IPS DF 4.7 (cell line): Measurements from ENCODE around the gene DOCK8.
"Not testable (repeated sequence)": the region's sequence is repeated elsewhere in the genome, so short reads cannot be mapped to it uniquely, and the experiment has no call there.

ENCODE experiments used
- DNase-seq: peaks from one replicate; pipeline ENCODE4 v3.0.0-alpha.2; 2013; ENCODE audit warnings: low spot score; ENCODE audit errors: extremely low read depth

Gene DOCK8

GRCh38 chr9:214648-215493 lies at the start of gene DOCK8:
DOCK8 (plus strand) TSS chr9:214865; CDS start chr9:214977, 112 bp downstream.
- peak; percentile 9 for DNase-seq

GRCh38 chr9:169757-170156 lies 44.9 kb upstream of the DOCK8 start:
- DNase-seq = not testable (repeated sequence)

GRCh38 chr9:178140-178825 lies 36.4 kb upstream of the DOCK8 start:
- not testable (repeated sequence) for DNase-seq

- DNase-seq = not testable (repeated sequence)
Observed at GRCh38 chr9:178970-179383, 35.7 kb upstream of the DOCK8 start, which contains the start of gene ZNG1A. ZNG1A (minus strand) TSS chr9:179056; CDS start chr9:178969, 87 bp downstream.

DNA sequence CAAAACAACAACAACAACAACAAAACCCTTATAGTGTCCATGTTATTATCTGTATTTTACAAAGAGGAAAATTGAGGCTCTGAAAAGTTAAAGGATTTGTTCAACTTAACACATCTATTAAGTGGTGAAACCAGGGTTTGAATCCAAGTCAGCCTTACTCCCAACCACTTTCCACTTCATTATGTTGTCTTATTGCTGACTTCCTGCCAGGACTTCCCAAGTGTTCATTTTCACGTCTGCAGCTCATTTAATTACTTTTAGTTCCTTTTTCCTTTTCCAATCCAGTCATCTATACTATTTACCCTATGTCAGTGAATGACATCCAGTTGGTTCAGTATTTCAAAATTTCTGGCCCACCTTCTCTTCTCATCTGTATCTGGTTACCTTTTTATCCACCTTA lies 15.1 kb upstream of the DOCK8 start:
- not testable (repeated sequence) for DNase-seq

- DNase-seq = no peak
Observed at GRCh38 chr9:206481-206880, 8.2 kb upstream of the DOCK8 start.

DNA sequence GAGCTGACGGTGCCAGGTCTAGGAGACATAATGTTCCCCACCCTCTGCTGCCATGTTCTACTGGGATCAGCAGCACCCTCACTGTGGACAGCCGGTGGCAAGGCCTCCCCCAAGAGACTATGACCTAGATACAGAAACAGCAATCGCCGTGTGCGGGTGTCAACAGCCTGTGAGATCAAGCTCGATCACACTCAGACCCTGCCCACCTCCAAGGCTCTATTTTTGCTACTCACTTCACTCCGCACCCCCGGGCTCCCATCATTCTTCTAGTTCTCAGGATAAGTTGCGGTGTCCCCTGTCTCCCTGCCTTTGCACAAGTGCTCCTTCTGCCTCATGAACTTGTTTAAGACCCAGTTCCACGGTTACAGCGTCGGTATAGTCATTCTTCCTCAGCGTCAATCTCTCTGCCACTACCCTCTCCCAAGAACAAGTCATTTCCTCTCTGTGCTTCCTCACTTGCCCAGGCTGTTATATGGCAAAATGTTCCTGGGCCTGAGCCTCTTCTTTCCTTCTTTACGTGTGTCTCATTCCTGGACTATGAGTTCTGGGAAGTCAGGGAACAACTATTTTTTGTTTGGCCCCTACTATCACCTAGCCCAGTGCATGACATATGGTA lies 5.4 kb upstream of the DOCK8 start:
- no peak for DNase-seq

GRCh38 chr9:211036-211435 lies 3.6 kb upstream of the DOCK8 start:
- DNase-seq = no peak

GRCh38 chr9:211557-211956 lies 3.1 kb upstream of the DOCK8 start:
- no peak for DNase-seq

DNA sequence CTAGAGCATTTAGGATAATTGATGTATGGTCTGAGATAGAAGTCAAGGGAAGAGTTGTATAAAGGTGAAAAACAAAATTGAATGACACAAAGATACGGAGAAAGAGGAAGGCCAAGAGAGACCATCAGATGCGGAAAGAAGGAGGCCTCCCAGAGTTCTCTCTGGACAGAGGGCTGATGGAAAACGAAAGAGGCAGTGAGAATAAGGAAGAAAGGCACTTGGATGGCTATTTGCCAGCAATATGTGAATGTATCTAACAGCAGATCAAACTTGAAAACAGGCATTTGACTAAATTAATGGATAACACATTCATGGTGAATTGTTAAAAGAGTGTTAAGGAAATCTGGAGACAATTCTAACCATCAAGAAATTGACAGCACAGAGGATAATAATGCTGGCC lies 2.4 kb upstream of the DOCK8 start:
- DNase-seq = no peak

GRCh38 chr9:213901-214300 lies 764 bp upstream of the DOCK8 start:
- not testable (repeated sequence) for DNase-seq

DNA sequence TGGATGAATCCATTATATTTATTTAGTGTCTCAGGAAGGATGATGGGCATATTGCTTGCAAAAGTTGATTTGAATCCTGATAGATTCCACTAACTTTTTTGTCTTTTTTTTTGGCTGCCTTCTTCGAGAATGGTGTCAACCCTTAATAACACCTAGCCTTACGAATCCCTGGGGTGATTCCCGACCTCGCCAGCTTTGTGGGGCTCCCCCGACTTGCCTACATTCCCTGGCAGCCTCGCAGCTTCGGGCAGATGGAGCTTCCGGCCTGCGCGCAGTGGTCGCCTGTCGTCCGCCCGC lies 366 bp upstream of the DOCK8 start:
- DNase-seq = no peak

- DNase-seq = no peak
Observed at GRCh38 chr9:215631-216155, 1.0 kb downstream of the DOCK8 start.

DNA sequence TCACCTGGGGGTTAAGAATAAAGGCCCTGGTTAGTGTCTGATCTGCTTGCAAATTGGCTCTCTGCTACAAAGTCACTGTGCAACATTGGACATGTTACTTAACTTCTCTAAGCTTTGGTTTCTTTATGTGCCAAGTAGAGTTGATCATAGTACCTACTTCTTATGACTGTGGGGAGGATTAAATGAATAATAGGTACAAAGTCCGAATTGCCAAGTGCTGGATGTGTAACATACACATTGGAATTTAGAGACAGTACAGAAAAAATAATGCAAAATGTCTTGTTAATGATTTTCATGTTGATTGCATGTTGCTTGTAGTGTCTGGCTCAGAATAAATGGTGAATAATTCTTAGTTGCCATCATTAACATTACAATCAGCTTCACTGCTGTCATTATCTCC lies 2.2 kb downstream of the DOCK8 start:
- no peak for DNase-seq

GRCh38 chr9:217950-218349 lies 3.3 kb downstream of the DOCK8 start:
- DNase-seq = no peak

- not testable (repeated sequence) for DNase-seq
Observed at GRCh38 chr9:219036-219435, 4.4 kb downstream of the DOCK8 start.

DNA sequence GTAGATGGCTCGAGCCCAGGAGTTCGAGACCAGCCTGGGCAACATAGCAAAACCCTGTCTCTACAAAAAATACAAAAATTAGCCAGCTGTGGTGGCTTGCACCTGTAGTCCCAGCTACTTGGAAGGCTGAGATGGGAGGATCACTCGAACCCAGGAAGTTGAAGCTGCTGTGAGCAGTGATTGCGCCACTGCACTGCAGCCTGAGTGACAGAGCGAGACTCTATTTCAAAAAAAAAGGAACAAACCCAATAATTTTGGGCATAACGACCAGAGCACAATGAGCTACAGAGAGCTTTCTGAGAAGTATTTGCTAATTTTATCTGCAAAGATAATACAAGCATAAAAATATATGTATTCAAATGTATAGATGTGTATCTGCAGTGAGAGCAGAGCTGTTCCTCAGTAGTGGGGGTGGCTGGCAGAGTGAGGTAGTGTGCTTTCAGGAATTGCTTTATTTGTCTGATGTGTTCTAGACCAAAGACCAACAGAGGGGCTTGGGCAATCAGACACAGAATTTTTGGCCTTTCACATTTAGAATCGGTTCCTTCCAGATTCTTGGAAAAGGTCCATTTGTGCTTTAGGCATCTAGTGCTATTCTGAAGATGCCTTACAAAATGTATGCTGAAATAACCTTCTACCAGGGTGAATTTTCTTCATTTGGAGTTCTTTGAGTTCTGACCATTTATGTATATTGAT lies 5.2 kb downstream of the DOCK8 start:
- no peak for DNase-seq

- no peak for DNase-seq
Observed at GRCh38 chr9:221989-222776, 7.5 kb downstream of the DOCK8 start.

- no peak for DNase-seq
Observed at GRCh38 chr9:223152-223551, 8.5 kb downstream of the DOCK8 start.

DNA sequence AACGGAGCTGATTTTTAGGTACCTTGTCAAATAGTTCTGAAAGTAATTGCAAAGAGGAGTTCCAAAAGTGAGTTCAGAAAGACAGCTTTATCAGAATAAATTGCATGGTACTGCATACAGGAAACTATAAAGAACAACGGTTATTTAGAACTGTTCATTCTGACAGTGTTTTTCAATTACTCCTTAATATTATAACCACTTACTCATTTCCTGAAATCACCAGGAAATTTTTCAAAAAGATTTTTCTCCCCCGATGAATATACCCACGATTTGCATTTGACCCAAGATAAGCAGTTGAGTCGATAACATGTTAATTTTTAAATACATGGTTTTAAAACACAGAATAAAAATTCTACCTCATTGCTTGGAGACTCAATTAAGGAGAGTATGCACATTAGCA lies 9.4 kb downstream of the DOCK8 start:
- DNase-seq = no peak
